Measurements from ENCODE around the gene HEBP1. TPM values are rescaled to one million over a fixed set of nuclear protein-coding genes. Genes with fewer than 3 reads are reported as not detected.

Gene HEBP1, protein sequence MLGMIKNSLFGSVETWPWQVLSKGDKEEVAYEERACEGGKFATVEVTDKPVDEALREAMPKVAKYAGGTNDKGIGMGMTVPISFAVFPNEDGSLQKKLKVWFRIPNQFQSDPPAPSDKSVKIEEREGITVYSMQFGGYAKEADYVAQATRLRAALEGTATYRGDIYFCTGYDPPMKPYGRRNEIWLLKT
- 52.6 to 63.3 TPM (median 54.4 TPM) in 5 replicates for total RNA-seq (2022; extraction: Qiagen RNA extraction)

DNA sequence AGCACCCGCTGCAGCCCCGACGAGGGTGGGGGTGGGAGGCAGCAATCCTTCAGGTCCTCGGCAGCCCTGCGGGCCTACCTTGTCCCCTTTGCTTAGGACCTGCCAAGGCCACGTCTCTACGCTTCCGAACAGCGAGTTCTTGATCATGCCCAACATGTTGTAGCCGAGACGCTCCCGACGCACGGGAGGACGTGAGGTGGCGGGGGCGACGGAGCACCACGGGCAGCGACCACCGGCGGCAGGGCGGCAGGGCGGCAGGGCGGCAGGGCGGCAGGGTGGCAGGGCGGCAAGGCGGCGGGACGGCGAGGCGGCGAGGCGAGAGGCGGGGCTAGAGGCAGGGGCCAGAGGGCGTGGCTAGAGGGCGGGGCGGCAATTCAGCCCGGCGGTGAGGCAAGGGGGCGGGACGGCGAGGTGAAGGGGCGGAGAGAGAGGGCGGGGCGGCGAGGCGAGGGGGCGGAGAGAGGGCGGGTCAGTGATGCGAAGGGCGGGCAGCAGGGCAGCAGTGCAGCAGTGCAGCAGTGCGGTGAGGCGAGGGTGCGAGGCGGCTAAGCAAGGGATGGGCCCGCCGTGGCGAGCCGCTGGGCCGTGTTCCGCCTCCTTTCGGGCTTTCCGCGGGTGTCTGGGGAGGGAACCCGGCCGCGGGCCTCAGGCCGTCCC lies at the start of gene HEBP1:
Gene HEBP1 (minus strand): TSS at position 307 of the 657 bp plus-strand sequence. CDS start 151 bp downstream, at position 156.

DNA sequence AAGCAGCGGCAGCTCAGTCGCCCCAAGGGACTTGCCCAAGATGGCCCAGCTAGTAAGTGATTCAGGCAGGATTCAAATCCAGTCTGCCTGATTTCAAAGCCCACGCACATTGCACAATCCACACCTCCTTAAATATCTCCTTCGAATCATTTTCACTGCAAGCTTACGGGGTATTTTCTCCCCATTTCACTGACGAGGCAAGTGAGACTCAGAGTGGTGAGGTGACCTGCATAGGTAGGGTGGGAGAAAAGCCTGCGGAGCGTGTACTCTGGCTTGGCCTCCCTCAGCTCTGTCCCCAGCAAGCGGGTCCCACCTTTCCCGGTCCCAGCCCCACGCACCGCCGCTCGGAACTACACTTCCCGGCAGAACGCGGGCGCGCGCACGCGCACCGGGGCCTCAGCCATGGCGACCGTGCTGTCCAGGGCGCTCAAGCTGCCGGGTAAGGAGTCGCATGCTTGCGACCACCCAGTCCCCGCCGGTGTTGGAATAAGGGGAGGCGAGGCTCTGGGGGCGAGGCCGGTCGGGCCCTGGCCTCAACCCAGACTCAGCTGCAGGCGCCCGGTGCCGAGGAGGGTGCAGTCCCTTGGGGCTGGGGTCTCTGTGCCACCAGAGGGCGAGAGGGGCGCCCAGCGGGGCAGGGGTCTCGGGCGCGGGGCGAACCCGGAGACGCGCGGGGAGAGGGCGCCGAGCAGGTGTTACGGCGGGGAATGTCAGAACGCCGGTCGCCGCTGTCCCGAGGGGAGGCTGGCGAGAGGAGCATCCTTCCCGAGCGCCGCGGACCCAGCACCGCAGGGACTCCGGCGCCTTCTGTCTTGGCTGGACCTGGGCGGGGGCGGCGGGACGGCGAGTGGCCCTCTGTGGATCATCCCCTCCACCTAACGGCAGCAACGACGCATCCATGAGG lies 44.2 kb upstream of the HEBP1 start, which contains the start of gene FAM234B:
Gene FAM234B (plus strand): TSS at position 380 of the 904 bp plus-strand sequence. CDS start 23 bp downstream, at position 403.

DNA sequence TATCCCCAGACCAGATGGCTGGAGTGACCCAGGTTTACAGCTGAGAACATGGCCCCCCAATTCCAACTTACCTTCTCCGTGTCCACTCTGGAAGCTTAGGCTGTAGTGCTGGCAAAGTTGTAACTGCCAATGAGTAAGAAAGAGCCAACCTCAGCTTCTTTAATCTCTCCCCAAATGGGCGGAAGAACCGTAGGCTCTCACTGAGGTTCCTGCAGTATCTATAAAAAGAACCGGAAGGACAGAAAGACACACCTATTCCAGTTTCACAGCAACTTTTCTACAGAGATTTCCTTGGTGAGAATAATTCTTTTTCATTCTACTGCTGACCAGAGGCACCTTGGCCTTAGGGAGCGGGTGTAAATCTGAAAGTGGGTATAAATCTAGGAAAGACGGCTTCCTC lies 48.0 kb downstream of the HEBP1 start, which contains the start of gene GPRC5D:
Gene GPRC5D (minus strand): TSS at position 135 of the 400 bp plus-strand sequence. CDS start 1,786 bp downstream, outside the sequence.

Other genes with a start within 250 kb of the HEBP1 start
- gene APOLD1, start 214.6 kb downstream of the HEBP1 start, total RNA-seq (2022; extraction: Qiagen RNA extraction): 0.14 to 0.44 TPM (median 0.22 TPM) in 5 replicates
- gene DDX47, start 186.9 kb downstream of the HEBP1 start, total RNA-seq (2022; extraction: Qiagen RNA extraction): 75.1 to 94.9 TPM (median 79.8 TPM) in 5 replicates
- gene GPRC5A, start 108.7 kb downstream of the HEBP1 start, total RNA-seq (2022; extraction: Qiagen RNA extraction): 222 to 371 TPM (median 313 TPM) in 5 replicates
- gene GPRC5D, start 48.1 kb downstream of the HEBP1 start, total RNA-seq (2022; extraction: Qiagen RNA extraction): not detected in 5 replicates
- gene FAM234B, start 44.1 kb upstream of the HEBP1 start, total RNA-seq (2022; extraction: Qiagen RNA extraction): 3.7 to 5.0 TPM (median 4.1 TPM) in 5 replicates
- gene GSG1, start 103.4 kb upstream of the HEBP1 start, total RNA-seq (2022; extraction: Qiagen RNA extraction): 0.24 to 0.86 TPM (median 0.36 TPM) in 5 replicates
- gene EMP1, start 196.5 kb upstream of the HEBP1 start, total RNA-seq (2022; extraction: Qiagen RNA extraction): 177 to 248 TPM (median 229 TPM) in 5 replicates

Data from A549 treated with Mapracorat at 1 μM for 4 hours (cell line).